CD4-positive, alpha-beta T cell (primary cell): ENCODE results near the gene CCDC15. TPM values are rescaled to one million over a fixed set of nuclear protein-coding genes. Genes with fewer than 3 reads are reported as not detected.
"Not testable (repeated sequence)": the region's sequence is repeated elsewhere in the genome, so short reads cannot be mapped to it uniquely, and the experiment has no call there.

Experiments used
- ATAC-seq: fragments of 200-7000 bp; cut with Tn5 transposase; one replicate; pipeline ENCODE4 v1.10.0; 2022; ENCODE audit warnings: mild to moderate bottlenecking; ENCODE audit not compliant: poor library complexity
- CTCF ChIA-PET: fragments of 350-600 bp; sonication (Branson Sonifier 250); formaldehyde crosslinking; loops from one replicate; lab custom pipeline; 2021; ENCODE audit warnings: antibody characterized with exemption, inconsistent platforms; lab: Charles Lee
- POLR2A ChIA-PET: fragments of 350-600 bp; sonication (Branson Sonifier 250); formaldehyde crosslinking; loops from one replicate; lab custom pipeline; 2021; ENCODE audit warnings: antibody characterized with exemption, inconsistent platforms; lab: Charles Lee
- DNase-seq, 14 experiments: peaks; one replicate each; pipeline ENCODE4 v3.0.0-alpha.2; 2013 to 2020; ENCODE audit warnings: mixed read lengths in 2 of 14
- H3K27ac ChIP-seq, 2 donors: one replicate each; pipeline versions ENCODE4 v1.5.1 to v1.7.0; 2013; ENCODE audit warnings: low read length in 2 of 2, low read depth in 1 of 2, mild to moderate bottlenecking in 1 of 2
- H3K27me3 ChIP-seq, 2 experiments: 1 replicate in 1 of 2; 2 replicates in 1 of 2; pipeline versions ENCODE4 v1.6.1 to v1.7.0; 2013; ENCODE audit warnings: low read length in 2 of 2, control low read depth in 1 of 2, mild to moderate bottlenecking in 1 of 2, moderate library complexity in 1 of 2; ENCODE audit not compliant: insufficient read depth in 2 of 2, control insufficient read depth in 1 of 2
- H3K36me3 ChIP-seq: one replicate; pipeline ENCODE4 v1.6.1; 2013; ENCODE audit warnings: low read length, control low read depth; ENCODE audit not compliant: insufficient read depth
- H3K4me1 ChIP-seq: one replicate; pipeline ENCODE4 v1.6.1; 2013; ENCODE audit warnings: low read length, control low read depth; ENCODE audit not compliant: insufficient read depth
- H3K4me3 ChIP-seq: one replicate; pipeline ENCODE4 v1.5.1; 2013; ENCODE audit warnings: mild to moderate bottlenecking, low read length, moderate library complexity
- H3K9me3 ChIP-seq, 2 experiments: 1 replicate in 1 of 2; 2 replicates in 1 of 2; pipeline versions ENCODE4 v1.6.1 to v1.7.0; 2013; ENCODE audit warnings: low read length in 2 of 2, mild to moderate bottlenecking in 2 of 2, control low read depth in 1 of 2, moderate library complexity in 1 of 2; ENCODE audit not compliant: control insufficient read depth in 1 of 2, insufficient read depth in 1 of 2
- H3K27ac Mint-ChIP-seq: one replicate; pipeline ENCODE4 v1.8.0; 2020; ENCODE audit warnings: mixed read lengths
- H3K27me3 Mint-ChIP-seq: one replicate; pipeline ENCODE4 v1.8.0; 2021; ENCODE audit warnings: mixed read lengths
- H3K36me3 Mint-ChIP-seq: one replicate; pipeline ENCODE4 v1.8.0; 2021; ENCODE audit warnings: low read depth, mixed read lengths
- H3K4me1 Mint-ChIP-seq: one replicate; pipeline ENCODE4 v1.8.0; 2021; ENCODE audit warnings: low read depth, mixed read lengths
- H3K4me3 Mint-ChIP-seq: one replicate; pipeline ENCODE4 v1.8.0; 2020; ENCODE audit warnings: mild to moderate bottlenecking, mixed read lengths
- H3K9me3 Mint-ChIP-seq: one replicate; pipeline ENCODE4 v1.8.0; 2020; ENCODE audit warnings: mixed read lengths
- CTCF ChIP-seq: fragments of 200-600 bp; IDR thresholded peaks from one replicate; pipeline ENCODE4 v1.8.0; 2022; ENCODE audit warnings: antibody characterized with exemption, mild to moderate bottlenecking
- intact Hi-C, 2 experiments: fragments of 100-400 bp; cut with DNase I in 1 of 2; cut with micrococcal nuclease in 1 of 2; formaldehyde crosslinking; loops; one replicate each; pipeline versions ENCODE4 v1.15.1 to v1.9.0; 2023 to 2025; cut with DNase I, micrococcal nuclease
- total RNA-seq, 174 experiments: library from RNA in 2 of 174; stranded (reverse) in 2 of 174; gene quantifications; one replicate each; pipeline ENCODE4 v1.2.3 and lab custom pipeline; 2021 to 2026

Gene CCDC15
- total RNA-seq, 2 experiments from 2014 or later, result 0.89 to 1.1 TPM

GRCh38 chr11:125088576-125089455 lies 134.8 kb downstream of the CCDC15 start:
- no peak for TF ChIP-seq CTCF
- ChIA-PET CTCF (no interaction called here), POLR2A (no interaction called here)
- H3K27me3 Mint-ChIP-seq, result no peaks in the 10 kb centered on the region
- peaks cover 0 to 9% of the 10 kb centered on the region in 2 experiments for H3K9me3 ChIP-seq
- peaks cover 4% of the 10 kb centered on the region for H3K36me3 Mint-ChIP-seq
- no peak overlapping the region for H3K27ac ChIP-seq
- H3K4me3 Mint-ChIP-seq, result no peak overlapping the region
- no peaks in the 10 kb centered on the region for H3K9me3 Mint-ChIP-seq
- peaks cover 4% of the 10 kb centered on the region for H3K36me3 ChIP-seq
- no peaks in the 10 kb centered on the region for H3K4me1 ChIP-seq
- intact Hi-C loops, result no loop called here
- no peaks in the 10 kb centered on the region for H3K4me1 Mint-ChIP-seq
- no peak overlapping the region for H3K4me3 ChIP-seq
- H3K27me3 ChIP-seq, result no peaks in the 10 kb centered on the region
- no peak for DNase-seq
- ATAC-seq, result no peak
- H3K27ac Mint-ChIP-seq, result no peak overlapping the region

- CTCF ChIA-PET, H3K27ac Mint-ChIP-seq, H3K9me3 ChIP-seq, POLR2A ChIA-PET, H3K4me3 Mint-ChIP-seq, H3K9me3 Mint-ChIP-seq, H3K36me3 ChIP-seq, H3K27me3 ChIP-seq, ATAC-seq, H3K4me1 Mint-ChIP-seq, H3K4me1 ChIP-seq, H3K36me3 Mint-ChIP-seq, intact Hi-C loops, H3K4me3 ChIP-seq, H3K27me3 Mint-ChIP-seq, H3K27ac ChIP-seq, DNase-seq: not testable (repeated sequence)
These were observed 135.5 kb downstream of the CCDC15 start for GRCh38 chr11:125089481-125089880.

- CTCF ChIA-PET, result interaction anchor here (1.7 kb wide), 1 partner anchor 52 kb away, joined by 9 read pairs; no protein-coding TSS in a partner anchor
- H3K27me3 ChIP-seq, H3K27me3 Mint-ChIP-seq, ATAC-seq, H3K4me1 Mint-ChIP-seq, H3K4me3 Mint-ChIP-seq, H3K27ac ChIP-seq, H3K4me3 ChIP-seq, H3K9me3 Mint-ChIP-seq, H3K9me3 ChIP-seq, H3K36me3 ChIP-seq, DNase-seq, H3K4me1 ChIP-seq, H3K27ac Mint-ChIP-seq: not testable (repeated sequence)
- H3K36me3 Mint-ChIP-seq, result peaks cover 14% of the 10 kb centered on the region
- intact Hi-C loops, result loop anchor here in 1 of 2 experiments (5.0 kb wide), 1 partner anchor 257 kb away; no protein-coding TSS in a partner anchor
- POLR2A ChIA-PET, result interaction anchor here (1.7 kb wide), 1 partner anchor 52 kb away, joined by 4 read pairs; no protein-coding TSS in a partner anchor
These were observed 136.1 kb downstream of the CCDC15 start for GRCh38 chr11:125090151-125090550.

DNA sequence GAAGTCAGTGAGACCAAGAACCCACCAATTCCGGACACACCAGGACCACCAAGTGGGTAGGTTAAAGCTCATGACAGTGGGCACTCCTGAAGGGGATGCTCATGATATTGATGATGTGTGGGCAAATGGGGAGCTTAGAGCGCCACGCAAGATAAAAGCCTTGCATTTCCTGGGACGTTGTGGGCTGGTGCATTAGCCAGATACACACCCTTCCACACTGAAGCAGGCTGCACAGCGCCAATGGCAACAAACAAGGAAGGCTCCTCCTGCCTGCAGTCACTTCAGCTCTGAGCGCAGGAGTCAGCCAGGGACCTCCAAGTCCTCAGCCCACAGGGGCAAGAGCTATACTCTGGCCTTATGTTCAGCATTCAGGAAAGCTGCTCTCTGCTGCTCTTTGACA lies 136.8 kb downstream of the CCDC15 start:
- H3K27me3 Mint-ChIP-seq, result no peaks in the 10 kb centered on the region
- H3K27ac Mint-ChIP-seq, result no peak overlapping the region
- no peak for TF ChIP-seq CTCF
- ATAC-seq (no peak), DNase-seq (no peak)
- Histone ChIP-seq H3K4me3 (no peak overlapping the region), H3K27ac (no peak overlapping the region), H3K9me3 (no peaks in the 10 kb centered on the region), H3K36me3 (peaks cover 4% of the 10 kb centered on the region), H3K27me3 (no peaks in the 10 kb centered on the region), H3K4me1 (no peaks in the 10 kb centered on the region)
- ChIA-PET CTCF (interaction anchor here (1.1 to 1.7 kb wide), 2 partner anchors 33 to 51 kb away, joined by 5 to 9 read pairs; no protein-coding TSS in a partner anchor), POLR2A (interaction anchor here (1.7 kb wide), 1 partner anchor 51 kb away, joined by 4 read pairs; no protein-coding TSS in a partner anchor)
- H3K36me3 Mint-ChIP-seq, result peaks cover 17% of the 10 kb centered on the region
- no peaks in the 10 kb centered on the region for H3K9me3 Mint-ChIP-seq
- intact Hi-C loops, result loop anchor here in 1 of 2 experiments (5.0 kb wide), 1 partner anchor 256 kb away; no protein-coding TSS in a partner anchor
- H3K4me3 Mint-ChIP-seq, result no peak overlapping the region
- no peaks in the 10 kb centered on the region for H3K4me1 Mint-ChIP-seq
